ENCODE measurements around the gene CYSRT1. TPM values are rescaled to one million over a fixed set of nuclear protein-coding genes. Genes with fewer than 3 reads are reported as not detected.

The CYSRT1 gene
- total RNA-seq, 1 donor from 2014 or later, result 0.59 TPM

GRCh38 chr9:137227054-137227852 lies 2.3 kb downstream of the CYSRT1 start, which contains the start of gene RNF224:
Gene RNF224, plus strand, starts transcription at chr9:137227502. Its CDS starts 834 bp downstream, at chr9:137228336.
- Histone ChIP-seq H3K36me3 (no peaks in the 10 kb centered on the region), H3K4me1 (peaks cover 30% of the 10 kb centered on the region), H3K27me3 (ENCODE audit: low read depth) (peaks cover 38% of the 10 kb centered on the region), H3K27ac (peak within 1 kb of the TSS; percentile 77), H3K4me3 (peak within 1 kb of the TSS; percentile 6), H3K9me3 (no peaks in the 10 kb centered on the region)
- intact Hi-C loops (cut with DNase I), result no loop called here
- DNase-seq, result peak; percentile 90
- peak; percentile 73 to 75 for ATAC-seq
- peak; percentile 92 for TF ChIP-seq CTCF (IDR thresholded peaks at IDR 0.05)

DNA sequence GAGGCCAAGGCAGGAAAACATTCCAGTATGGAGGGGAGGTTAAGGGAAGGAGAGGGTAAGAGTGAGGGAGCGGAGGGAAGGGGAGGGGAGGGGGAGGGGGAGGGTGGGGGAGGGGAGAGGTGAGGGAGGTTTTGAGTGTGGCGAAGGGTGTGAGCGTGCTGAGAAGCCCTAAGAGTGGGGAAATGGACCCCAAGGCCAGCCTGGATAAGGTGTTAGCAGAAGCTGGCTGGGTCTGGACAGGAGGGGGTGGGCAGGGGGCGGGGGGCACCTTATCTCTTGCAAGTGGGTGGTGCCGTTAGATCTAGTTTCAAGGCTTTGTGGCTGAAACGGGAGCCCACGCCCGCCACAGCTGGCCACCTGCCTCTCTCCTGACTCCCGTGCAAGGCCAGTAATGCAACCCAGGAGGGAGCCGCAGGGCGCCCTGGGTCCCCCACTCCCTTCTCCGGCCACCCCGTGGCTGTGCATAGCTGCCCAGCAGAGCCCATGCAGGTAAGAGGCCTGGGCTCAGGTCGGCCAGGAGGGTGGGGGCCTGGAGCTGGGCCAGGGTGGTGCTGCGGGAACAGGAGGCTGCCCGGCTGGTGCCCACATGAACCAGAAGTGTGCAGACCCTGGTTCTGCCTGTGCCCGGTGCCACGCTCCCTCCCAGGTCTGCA lies 3.0 kb downstream of the CYSRT1 start:
- Histone ChIP-seq H3K4me1 (peaks cover 23% of the 10 kb centered on the region), H3K27me3 (ENCODE audit: low read depth) (peaks cover 45% of the 10 kb centered on the region), H3K9me3 (no peaks in the 10 kb centered on the region), H3K4me3 (no peak overlapping the region), H3K36me3 (no peaks in the 10 kb centered on the region), H3K27ac (no peak overlapping the region)
- intact Hi-C loops (cut with DNase I), result no loop called here
- no peak for DNase-seq
- no peak for TF ChIP-seq CTCF (IDR thresholded peaks at IDR 0.05)
- no peak for ATAC-seq

DNA sequence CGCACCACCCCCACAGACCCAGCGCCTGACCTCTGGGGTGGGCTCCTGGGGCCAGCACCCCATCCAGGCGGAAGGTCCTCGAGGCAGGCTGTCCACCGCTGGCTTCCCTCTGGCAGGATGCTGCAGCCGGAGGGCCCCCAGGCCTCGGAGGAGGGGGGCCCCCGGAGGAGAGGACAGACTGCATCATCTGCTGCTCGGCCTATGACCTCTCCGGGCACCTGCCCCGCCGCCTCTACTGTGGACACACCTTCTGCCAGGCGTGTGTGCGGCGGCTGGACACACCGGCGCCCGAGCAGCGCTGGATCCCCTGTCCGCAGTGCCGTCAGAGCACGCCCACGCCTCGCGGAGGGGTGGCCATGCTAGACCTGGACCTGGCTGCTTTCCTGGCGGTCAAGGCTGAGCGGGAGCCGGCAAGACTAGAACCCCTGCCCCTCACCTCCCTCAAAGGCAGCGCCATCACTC lies 3.6 kb downstream of the CYSRT1 start:
- H3K9me3 ChIP-seq, result no peaks in the 10 kb centered on the region
- H3K27ac ChIP-seq, result no peak overlapping the region
- H3K4me3 ChIP-seq, result no peak overlapping the region
- H3K36me3 ChIP-seq, result no peaks in the 10 kb centered on the region
- peaks cover 49% of the 10 kb centered on the region for H3K27me3 ChIP-seq (ENCODE audit: low read depth)
- ATAC-seq, result no peak
- peaks cover 21% of the 10 kb centered on the region for H3K4me1 ChIP-seq
- intact Hi-C loops (cut with DNase I), result no loop called here
- no peak for DNase-seq
- no peak for TF ChIP-seq CTCF (IDR thresholded peaks at IDR 0.05)

- TF ChIP-seq CTCF (IDR thresholded peaks at IDR 0.05), result no peak
- Histone ChIP-seq H3K9me3 (no peaks in the 10 kb centered on the region), H3K27me3 (ENCODE audit: low read depth) (peaks cover 53% of the 10 kb centered on the region), H3K4me3 (no peak overlapping the region), H3K27ac (no peak overlapping the region), H3K4me1 (peaks cover 17% of the 10 kb centered on the region), H3K36me3 (no peaks in the 10 kb centered on the region)
- no peak for ATAC-seq
- intact Hi-C loops (cut with DNase I), result no loop called here
- DNase-seq, result no peak
Observed at GRCh38 chr9:137228968-137229896, 4.3 kb downstream of the CYSRT1 start.

Measured in lower lobe of right lung (tissue), 2 donors.